Suprapubic skin (tissue), 3 donors: ENCODE data around the gene GLIS1.

Experiments
- CTCF ChIP-seq, 2 donors: fragments of 200-600 bp in 1 of 2; fragments of 450-650 bp in 1 of 2; sonication (generic) in 1 of 2; IDR thresholded peaks; one replicate each; pipeline ENCODE4 v1.5.1; 2016 to 2019; ENCODE audit warnings: antibody characterized with exemption in 2 of 2, mild to moderate bottlenecking in 1 of 2, moderate library complexity in 1 of 2
- POLR2AphosphoS5 ChIP-seq, 3 donors: sonication (generic); formaldehyde crosslinking; IDR thresholded peaks; one replicate each; pipeline ENCODE4 v1.6.1; 2017; ENCODE audit warnings: antibody characterized with exemption in 3 of 3

- TF ChIP-seq CTCF (IDR thresholded peaks at IDR 0.05) (no peak), POLR2AphosphoS5 (IDR thresholded peaks at IDR 0.05) (no peak)
Observed at GRCh38 chr1:53777272-53777671, 38.3 kb upstream of the GLIS1 start.
